ENCODE data around the gene ITGA6.

The ITGA6 gene

GRCh38 chr2:172539767-172540166, 112.4 kb downstream of the ITGA6 start:
- no peak overlapping the region for H3K18ac ChIP-seq (ENCODE audit: low read depth in 1 of 2, low read length in 2 of 2)
- no peak overlapping the region for H4K91ac ChIP-seq (ENCODE audit: low read length)
- H2AK5ac ChIP-seq (ENCODE audit: low read length, severe bottlenecking), result no peak overlapping the region
- H3K36me3 ChIP-seq (ENCODE audit: control insufficient read depth in 1 of 2, insufficient read depth in 2 of 2, low read depth in 1 of 2, low read length in 2 of 2), result no peaks in the 10 kb centered on the region
- no peaks in the 10 kb centered on the region for H3K27me3 ChIP-seq (ENCODE audit: control insufficient read depth in 1 of 2, insufficient read depth in 1 of 2, low read length in 2 of 2)
- H3K9ac ChIP-seq (ENCODE audit: low read length), result no peak overlapping the region
- H2BK120ac ChIP-seq (ENCODE audit: low read depth, low read length), result no peak overlapping the region
- H3K4me2 ChIP-seq (ENCODE audit: low read length, poor library complexity, severe bottlenecking), result no peak overlapping the region
- no peak overlapping the region for H2BK12ac ChIP-seq (ENCODE audit: low read length in 2 of 2)
- H3K4me1 ChIP-seq (ENCODE audit: control insufficient read depth, insufficient read depth, low read depth, low read length), result no peaks in the 10 kb centered on the region
- 82% methylated on average over 3 of the region's 4 CpGs for WGBS
- H3K23ac ChIP-seq (ENCODE audit: low read length in 2 of 2), result no peak overlapping the region
- H3K27ac ChIP-seq (ENCODE audit: low read length, poor library complexity, severe bottlenecking), result no peak overlapping the region
- peaks cover 18% of the 10 kb centered on the region for H3K9me3 ChIP-seq (ENCODE audit: control insufficient read depth, low read length)
- no peaks in the 10 kb centered on the region for H3K79me1 ChIP-seq (replicated peaks; ENCODE audit: low read length, poor library complexity, severe bottlenecking)
- H2AFZ ChIP-seq (ENCODE audit: low read depth, low read length), result no peak overlapping the region
- H3K4me3 ChIP-seq (ENCODE audit: insufficient read depth in 1 of 2, low read depth in 1 of 2, low read length in 2 of 2), result no peak overlapping the region
- H3K14ac ChIP-seq (ENCODE audit: low read length in 2 of 2), result no peak overlapping the region
- H3K4ac ChIP-seq (ENCODE audit: low read depth in 1 of 2, low read length in 2 of 2), result no peak overlapping the region
- H4K8ac ChIP-seq (ENCODE audit: low read length), result no peak overlapping the region
- H2BK5ac ChIP-seq (ENCODE audit: low read depth, low read length, poor library complexity, severe bottlenecking), result no peak overlapping the region
- no peak overlapping the region for H2BK15ac ChIP-seq (ENCODE audit: low read depth, poor library complexity, severe bottlenecking)
- no peak for DNase-seq

- no peak overlapping the region for H3K9ac ChIP-seq (ENCODE audit: low read length)
- H3K9me3 ChIP-seq (ENCODE audit: control insufficient read depth, low read length), result peaks cover 18% of the 10 kb centered on the region
- no peak overlapping the region for H2AFZ ChIP-seq (ENCODE audit: low read depth, low read length)
- no peak overlapping the region for H2BK15ac ChIP-seq (ENCODE audit: low read depth, poor library complexity, severe bottlenecking)
- no peak overlapping the region for H2BK12ac ChIP-seq (ENCODE audit: low read length in 2 of 2)
- no peaks in the 10 kb centered on the region for H3K79me1 ChIP-seq (replicated peaks; ENCODE audit: low read length, poor library complexity, severe bottlenecking)
- no peak overlapping the region for H3K4ac ChIP-seq (ENCODE audit: low read depth in 1 of 2, low read length in 2 of 2)
- no peak overlapping the region for H3K4me3 ChIP-seq (ENCODE audit: insufficient read depth in 1 of 2, low read depth in 1 of 2, low read length in 2 of 2)
- H3K36me3 ChIP-seq (ENCODE audit: control insufficient read depth in 1 of 2, insufficient read depth in 2 of 2, low read depth in 1 of 2, low read length in 2 of 2), result no peaks in the 10 kb centered on the region
- no peak overlapping the region for H3K23ac ChIP-seq (ENCODE audit: low read length in 2 of 2)
- DNase-seq, result no peak
- no peaks in the 10 kb centered on the region for H3K4me1 ChIP-seq (ENCODE audit: control insufficient read depth, insufficient read depth, low read depth, low read length)
- no peaks in the 10 kb centered on the region for H3K27me3 ChIP-seq (ENCODE audit: control insufficient read depth in 1 of 2, insufficient read depth in 1 of 2, low read length in 2 of 2)
- no peak overlapping the region for H3K18ac ChIP-seq (ENCODE audit: low read depth in 1 of 2, low read length in 2 of 2)
- H4K91ac ChIP-seq (ENCODE audit: low read length), result no peak overlapping the region
- no peak overlapping the region for H2AK5ac ChIP-seq (ENCODE audit: low read length, severe bottlenecking)
- H4K8ac ChIP-seq (ENCODE audit: low read length), result no peak overlapping the region
- H2BK5ac ChIP-seq (ENCODE audit: low read depth, low read length, poor library complexity, severe bottlenecking), result no peak overlapping the region
- no peak overlapping the region for H3K4me2 ChIP-seq (ENCODE audit: low read length, poor library complexity, severe bottlenecking)
- no peak overlapping the region for H3K14ac ChIP-seq (ENCODE audit: low read length in 2 of 2)
- no peak overlapping the region for H2BK120ac ChIP-seq (ENCODE audit: low read depth, low read length)
- no peak overlapping the region for H3K27ac ChIP-seq (ENCODE audit: low read length, poor library complexity, severe bottlenecking)
Observed at GRCh38 chr2:172540421-172540820, 113.0 kb downstream of the ITGA6 start.

- H3K79me1 ChIP-seq (replicated peaks; ENCODE audit: low read length, poor library complexity, severe bottlenecking), result no peaks in the 10 kb centered on the region
- H4K91ac ChIP-seq (ENCODE audit: low read length), result no peak overlapping the region
- no peak overlapping the region for H2AFZ ChIP-seq (ENCODE audit: low read depth, low read length)
- H2BK12ac ChIP-seq (ENCODE audit: low read length in 2 of 2), result no peak overlapping the region
- no peak for DNase-seq
- H2BK120ac ChIP-seq (ENCODE audit: low read depth, low read length), result no peak overlapping the region
- H3K27me3 ChIP-seq (ENCODE audit: control insufficient read depth in 1 of 2, insufficient read depth in 1 of 2, low read length in 2 of 2), result no peaks in the 10 kb centered on the region
- H3K36me3 ChIP-seq (ENCODE audit: control insufficient read depth in 1 of 2, insufficient read depth in 2 of 2, low read depth in 1 of 2, low read length in 2 of 2), result no peaks in the 10 kb centered on the region
- no peak overlapping the region for H3K4me2 ChIP-seq (ENCODE audit: low read length, poor library complexity, severe bottlenecking)
- H2BK15ac ChIP-seq (ENCODE audit: low read depth, poor library complexity, severe bottlenecking), result no peak overlapping the region
- H3K23ac ChIP-seq (ENCODE audit: low read length in 2 of 2), result no peak overlapping the region
- peaks cover 4% of the 10 kb centered on the region for H3K9me3 ChIP-seq (ENCODE audit: control insufficient read depth, low read length)
- no peak overlapping the region for H3K4me3 ChIP-seq (ENCODE audit: insufficient read depth in 1 of 2, low read depth in 1 of 2, low read length in 2 of 2)
- no peak overlapping the region for H3K18ac ChIP-seq (ENCODE audit: low read depth in 1 of 2, low read length in 2 of 2)
- no peak overlapping the region for H3K14ac ChIP-seq (ENCODE audit: low read length in 2 of 2)
- H3K4ac ChIP-seq (ENCODE audit: low read depth in 1 of 2, low read length in 2 of 2), result no peak overlapping the region
- 92% methylated on average over 2 of the region's 2 CpGs for WGBS
- H2AK5ac ChIP-seq (ENCODE audit: low read length, severe bottlenecking), result no peak overlapping the region
- no peak overlapping the region for H3K27ac ChIP-seq (ENCODE audit: low read length, poor library complexity, severe bottlenecking)
- H4K8ac ChIP-seq (ENCODE audit: low read length), result no peak overlapping the region
- H3K4me1 ChIP-seq (ENCODE audit: control insufficient read depth, insufficient read depth, low read depth, low read length), result no peaks in the 10 kb centered on the region
- H3K9ac ChIP-seq (ENCODE audit: low read length), result no peak overlapping the region
- H2BK5ac ChIP-seq (ENCODE audit: low read depth, low read length, poor library complexity, severe bottlenecking), result no peak overlapping the region
Observed at GRCh38 chr2:172545408-172546075, 118.2 kb downstream of the ITGA6 start.

GRCh38 chr2:172549131-172549530, 121.7 kb downstream of the ITGA6 start:
- H3K23ac ChIP-seq (ENCODE audit: low read length in 2 of 2), result no peak overlapping the region
- no peak overlapping the region for H4K8ac ChIP-seq (ENCODE audit: low read length)
- no peak overlapping the region for H3K18ac ChIP-seq (ENCODE audit: low read depth in 1 of 2, low read length in 2 of 2)
- no peaks in the 10 kb centered on the region for H3K27me3 ChIP-seq (ENCODE audit: control insufficient read depth in 1 of 2, insufficient read depth in 1 of 2, low read length in 2 of 2)
- H3K9me3 ChIP-seq (ENCODE audit: control insufficient read depth, low read length), result peaks cover 3% of the 10 kb centered on the region
- H3K36me3 ChIP-seq (ENCODE audit: control insufficient read depth in 1 of 2, insufficient read depth in 2 of 2, low read depth in 1 of 2, low read length in 2 of 2), result no peaks in the 10 kb centered on the region
- H3K27ac ChIP-seq (ENCODE audit: low read length, poor library complexity, severe bottlenecking), result no peak overlapping the region
- no peak overlapping the region for H2AFZ ChIP-seq (ENCODE audit: low read depth, low read length)
- no peak overlapping the region for H2BK12ac ChIP-seq (ENCODE audit: low read length in 2 of 2)
- 94% methylated on average over 1 of the region's 1 CpG for WGBS
- no peak for DNase-seq
- H2BK15ac ChIP-seq (ENCODE audit: low read depth, poor library complexity, severe bottlenecking), result no peak overlapping the region
- H3K4ac ChIP-seq (ENCODE audit: low read depth in 1 of 2, low read length in 2 of 2), result no peak overlapping the region
- no peak overlapping the region for H3K4me2 ChIP-seq (ENCODE audit: low read length, poor library complexity, severe bottlenecking)
- H2BK5ac ChIP-seq (ENCODE audit: low read depth, low read length, poor library complexity, severe bottlenecking), result no peak overlapping the region
- no peak overlapping the region for H4K91ac ChIP-seq (ENCODE audit: low read length)
- no peak overlapping the region for H2BK120ac ChIP-seq (ENCODE audit: low read depth, low read length)
- H3K9ac ChIP-seq (ENCODE audit: low read length), result no peak overlapping the region
- H3K4me1 ChIP-seq (ENCODE audit: control insufficient read depth, insufficient read depth, low read depth, low read length), result peaks cover 2% of the 10 kb centered on the region
- H3K14ac ChIP-seq (ENCODE audit: low read length in 2 of 2), result no peak overlapping the region
- H3K4me3 ChIP-seq (ENCODE audit: insufficient read depth in 1 of 2, low read depth in 1 of 2, low read length in 2 of 2), result no peak overlapping the region
- H2AK5ac ChIP-seq (ENCODE audit: low read length, severe bottlenecking), result no peak overlapping the region
- no peaks in the 10 kb centered on the region for H3K79me1 ChIP-seq (replicated peaks; ENCODE audit: low read length, poor library complexity, severe bottlenecking)

All from mesenchymal stem cell (in vitro differentiated cells and primary cell).